HG03139 (cell line): ENCODE results near the gene SH3BP2.

Experiments
- ATAC-seq: cut with Tn5 transposase; IDR thresholded peaks from one replicate; pipeline ENCODE4 v1.9.1; 2021; ENCODE audit not compliant: unreplicated experiment

The SH3BP2 gene

GRCh38 chr4:2802618-2803531 is 10.0 kb downstream of the SH3BP2 start:
- no peak for ATAC-seq

DNA sequence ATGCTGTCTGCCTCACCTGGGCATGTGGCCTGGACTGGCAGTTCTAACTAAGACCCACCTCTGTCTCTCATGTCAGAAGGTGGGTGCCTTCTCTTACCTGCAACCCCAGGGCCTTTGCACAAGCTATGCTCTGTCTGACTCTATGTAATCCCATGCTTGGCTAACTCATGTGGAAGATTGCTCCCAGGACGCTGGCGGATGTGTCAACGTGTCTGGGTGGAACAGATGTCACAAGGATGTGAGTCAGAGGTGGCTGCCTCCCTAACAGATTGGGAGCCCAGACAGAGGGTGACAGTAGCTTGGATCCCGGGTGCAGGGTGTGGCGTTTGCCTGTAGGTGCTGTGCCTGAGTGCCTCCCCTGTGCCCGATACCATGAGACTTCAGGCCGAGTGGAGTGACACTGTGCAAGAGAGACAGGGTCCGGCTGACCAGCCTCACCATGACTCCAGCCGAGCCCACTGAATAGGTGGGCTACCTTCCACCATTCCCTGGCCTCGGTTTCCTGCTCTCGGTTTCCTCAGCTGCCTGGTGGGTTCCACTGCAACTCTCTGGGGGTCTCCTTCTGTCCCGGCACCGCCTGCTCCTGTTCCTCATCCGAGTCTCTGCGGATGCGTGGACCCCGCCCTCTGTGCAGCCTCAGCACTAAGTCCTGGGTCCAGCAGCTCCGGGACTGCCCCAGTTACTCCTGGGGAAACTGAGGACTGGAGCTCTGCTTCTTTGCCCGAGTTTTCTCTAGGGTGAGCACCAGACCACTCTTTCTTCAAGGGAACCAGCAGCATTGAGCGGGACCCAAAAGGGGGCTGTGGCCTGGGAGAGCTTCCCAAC is 11.0 kb downstream of the SH3BP2 start:
- no peak for ATAC-seq

DNA sequence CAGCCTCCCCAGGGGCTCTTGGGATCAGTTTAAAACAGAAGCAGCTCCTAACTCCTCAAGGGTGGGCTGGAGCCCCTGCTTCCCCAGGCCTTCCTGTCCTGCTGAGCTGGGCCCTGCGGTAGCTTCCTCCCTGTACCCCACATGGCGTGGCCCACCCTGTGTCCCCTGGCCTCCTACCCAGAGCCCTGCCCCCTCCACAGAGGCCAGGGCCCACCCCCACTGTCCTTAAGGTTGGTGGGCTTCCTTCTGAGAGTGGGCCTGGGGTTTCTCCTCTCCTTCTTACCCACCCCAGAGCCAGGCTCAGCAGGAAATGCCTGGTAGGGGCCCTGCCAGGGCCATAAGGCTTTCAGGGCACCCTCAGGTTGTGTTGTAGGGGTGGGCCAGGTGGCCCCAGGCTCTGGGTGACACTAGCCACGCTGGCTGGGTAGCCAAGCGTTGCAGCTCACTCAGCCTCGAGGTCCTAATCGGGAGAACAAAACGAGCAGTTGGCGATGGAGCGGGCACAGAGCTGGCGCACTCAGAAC is 11.6 kb downstream of the SH3BP2 start:
- no peak for ATAC-seq

DNA sequence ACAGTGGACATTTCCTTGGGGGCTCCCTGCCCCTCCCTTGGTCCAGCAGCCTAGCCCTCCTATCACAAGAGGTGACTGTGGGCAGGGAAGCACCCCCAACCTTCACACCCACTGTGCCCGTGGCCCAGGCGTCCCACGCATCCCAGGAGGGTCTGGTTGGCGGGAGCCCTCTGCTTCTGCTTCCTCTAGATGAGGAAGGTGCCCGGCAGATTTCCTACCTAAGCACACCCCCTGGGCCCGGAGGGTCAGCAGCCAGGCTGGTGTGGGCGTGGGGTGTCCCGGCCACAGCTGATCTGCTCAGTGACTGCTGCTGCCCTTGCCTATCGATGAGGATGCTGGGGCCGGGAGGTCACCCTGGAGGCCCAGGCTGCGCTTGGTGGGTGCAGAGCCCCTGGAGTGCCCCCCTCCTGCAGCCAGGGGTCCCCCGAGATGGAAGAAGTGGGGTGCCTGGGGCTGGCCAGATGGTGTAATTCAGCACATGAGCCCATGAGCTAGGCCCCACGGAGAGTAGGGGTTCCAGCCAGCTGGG is 12.2 kb downstream of the SH3BP2 start:
- no peak for ATAC-seq

- ATAC-seq: no peak
These were observed 13.0 kb downstream of the SH3BP2 start for GRCh38 chr4:2805712-2806389.

- ATAC-seq: no peak
These were observed 13.8 kb downstream of the SH3BP2 start for GRCh38 chr4:2806390-2807355.

DNA sequence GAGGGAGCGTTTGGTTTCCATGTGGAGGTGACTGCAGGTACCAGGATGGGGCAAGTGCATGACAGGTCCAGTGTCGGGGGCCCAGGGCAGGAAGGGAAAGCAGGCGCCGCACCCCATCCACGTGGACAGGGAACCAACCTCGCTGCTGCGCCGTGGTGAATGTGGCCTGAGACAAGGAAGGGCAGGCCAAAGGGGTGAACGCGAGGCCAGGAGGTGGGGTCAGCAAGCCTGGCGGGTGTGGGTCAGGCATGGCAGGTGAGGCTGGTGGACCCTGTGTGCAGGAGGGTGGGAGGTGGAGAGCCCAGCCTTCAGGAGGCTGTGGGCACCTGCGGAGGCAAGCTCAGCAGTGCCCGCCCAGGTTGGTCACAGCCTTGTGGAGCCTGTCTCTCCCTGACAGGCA is 14.7 kb downstream of the SH3BP2 start:
- ATAC-seq: no peak

DNA sequence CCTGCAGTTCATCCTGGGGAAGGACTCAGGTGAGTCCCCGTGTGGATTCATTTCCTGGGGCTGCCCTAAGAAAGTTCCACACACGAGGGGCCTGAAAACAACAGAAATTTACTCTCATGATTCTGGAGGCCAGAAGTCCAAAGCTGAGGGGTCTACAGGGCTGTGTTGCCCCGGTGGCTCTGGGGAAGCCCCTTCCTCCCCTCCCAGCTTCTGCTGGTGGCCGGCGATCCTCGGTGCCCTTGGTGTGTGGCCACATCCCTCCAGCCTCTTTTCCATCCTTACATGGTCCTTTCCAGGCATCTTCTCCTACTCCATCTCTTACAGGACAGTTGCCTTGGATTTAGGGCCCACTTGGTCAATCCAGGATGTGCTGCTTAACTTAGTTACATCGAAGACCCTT is 15.1 kb downstream of the SH3BP2 start:
- no peak for ATAC-seq

- ATAC-seq: no peak
These were observed 16.8 kb downstream of the SH3BP2 start for GRCh38 chr4:2809610-2810180.

GRCh38 chr4:2810388-2810787 is 17.5 kb downstream of the SH3BP2 start:
- no peak for ATAC-seq

DNA sequence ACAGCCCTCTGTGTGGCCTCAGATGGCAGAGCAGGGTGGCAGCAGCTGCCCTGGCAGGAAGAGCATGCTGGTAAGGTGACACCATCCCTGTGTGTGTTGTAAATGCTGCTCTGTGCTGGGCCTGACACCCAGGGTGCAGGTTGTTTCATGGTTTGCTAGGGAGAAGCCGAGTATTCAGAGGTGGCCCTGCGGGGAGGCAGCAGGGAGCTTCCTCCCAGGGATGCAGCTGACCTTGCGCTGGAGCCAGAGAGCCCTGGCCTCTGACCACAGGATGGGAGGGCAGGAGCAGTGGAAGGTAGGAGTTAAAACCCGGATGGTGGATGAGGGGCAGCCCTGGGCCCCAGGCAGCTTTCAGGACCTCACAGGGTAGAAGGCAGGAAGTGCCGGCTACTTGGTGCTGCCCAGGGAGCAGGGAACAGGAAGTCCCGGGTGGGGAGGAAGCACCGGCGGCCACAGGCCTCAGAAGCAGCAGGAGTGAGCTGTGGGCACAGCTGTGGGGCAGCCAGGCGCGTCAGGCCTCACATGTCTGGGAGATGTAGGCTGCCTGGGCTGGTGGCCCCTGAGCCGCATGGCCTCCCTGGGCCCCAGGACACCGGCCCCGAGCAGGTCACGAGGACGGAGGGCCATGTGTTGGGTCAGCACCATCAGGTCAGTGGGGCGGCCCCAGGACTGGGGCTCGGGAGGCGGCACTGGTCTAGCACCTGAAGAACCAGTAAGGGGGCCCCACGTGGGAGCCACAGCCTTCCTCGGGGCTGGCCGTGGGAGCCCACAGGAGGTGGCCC is 19.1 kb downstream of the SH3BP2 start:
- ATAC-seq: peak; percentile 64

- ATAC-seq: no peak
These were observed 19.9 kb downstream of the SH3BP2 start for GRCh38 chr4:2812612-2813354.

DNA sequence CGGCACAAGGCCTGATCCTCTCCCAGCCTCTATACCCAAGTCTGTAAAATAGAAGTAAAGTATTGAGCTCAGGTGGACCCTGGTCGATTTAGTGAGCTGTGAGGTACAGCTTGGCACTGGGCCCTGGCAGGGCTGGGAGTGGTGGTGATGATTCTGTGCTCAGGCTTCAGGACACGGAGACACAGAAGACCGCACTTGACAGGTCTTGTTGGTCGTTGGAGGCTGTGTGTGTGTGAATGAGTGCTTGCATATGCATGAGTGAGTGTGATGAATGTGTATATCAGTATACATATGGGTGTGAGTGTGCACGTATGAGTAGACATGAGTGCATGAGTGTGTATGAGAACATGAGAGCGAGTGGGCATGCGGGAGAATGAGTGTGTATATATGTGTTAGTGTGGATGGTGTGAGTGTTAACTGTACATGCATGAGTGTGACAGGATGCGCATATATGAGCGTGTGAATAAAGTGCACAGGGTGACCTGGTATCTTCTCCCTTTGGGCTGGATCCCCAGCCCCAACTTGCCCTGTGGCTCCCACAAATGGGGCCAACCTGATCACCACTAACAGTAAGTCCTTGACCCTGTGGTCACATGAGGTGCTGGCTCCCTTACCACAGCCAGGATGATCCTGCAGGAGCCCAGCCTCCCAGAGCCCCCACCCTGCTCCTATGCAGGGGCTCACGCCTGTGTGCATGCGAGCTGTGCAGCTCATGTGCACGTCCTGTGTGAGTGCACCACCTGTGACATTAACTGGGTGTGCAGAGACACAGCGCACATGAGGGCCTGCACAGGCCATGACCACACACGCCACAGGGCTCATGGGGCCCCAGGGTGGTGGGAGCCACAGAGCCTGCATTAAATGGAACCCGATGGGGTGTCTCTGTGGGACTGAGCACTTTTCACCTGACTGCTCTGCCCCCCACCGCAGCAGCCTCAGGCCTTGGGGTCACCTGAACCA is 20.8 kb downstream of the SH3BP2 start:
- no peak for ATAC-seq

- no peak for ATAC-seq
These were observed 21.9 kb downstream of the SH3BP2 start for GRCh38 chr4:2814627-2815270.

GRCh38 chr4:2816401-2816954 is 23.6 kb downstream of the SH3BP2 start:
- ATAC-seq: no peak

GRCh38 chr4:2817137-2817536 is 24.3 kb downstream of the SH3BP2 start:
- no peak for ATAC-seq
